C4-2B (cell line): ENCODE results near the gene OTUD7B.

Experiments
- CTCF ChIP-seq: fragments of 450-650 bp; conservative IDR thresholded peaks from 2 replicates; pipeline ENCODE4 v1.5.1; 2017; ENCODE audit warnings: mild to moderate bottlenecking
- ZFX ChIP-seq: fragments of 450-650 bp; IDR thresholded peaks from 2 replicates; pipeline ENCODE4 v1.6.1; 2017

GRCh38 chr1:149917571-149918144 is 92.9 kb downstream of the OTUD7B start, which contains the start of gene SV2A:
- TF ChIP-seq CTCF (no peak), ZFX (no peak)
